HG03280 (cell line): ENCODE data around the gene UBE4A.
A peak's percentile ranks its signal among the peaks of the same experiment; 100 is the strongest.

Experiments used
- ATAC-seq: cut with Tn5 transposase; IDR thresholded peaks from one replicate; pipeline ENCODE4 v1.9.1; 2021; ENCODE audit warnings: mild to moderate bottlenecking, moderate library complexity; ENCODE audit not compliant: unreplicated experiment

Gene UBE4A

GRCh38 chr11:118359295-118359958 lies at the start of gene UBE4A:
Gene UBE4A, plus strand, starts transcription at chr11:118359600. Its CDS starts 5,481 bp downstream, at chr11:118365081.
- peak; percentile 97 for ATAC-seq

DNA sequence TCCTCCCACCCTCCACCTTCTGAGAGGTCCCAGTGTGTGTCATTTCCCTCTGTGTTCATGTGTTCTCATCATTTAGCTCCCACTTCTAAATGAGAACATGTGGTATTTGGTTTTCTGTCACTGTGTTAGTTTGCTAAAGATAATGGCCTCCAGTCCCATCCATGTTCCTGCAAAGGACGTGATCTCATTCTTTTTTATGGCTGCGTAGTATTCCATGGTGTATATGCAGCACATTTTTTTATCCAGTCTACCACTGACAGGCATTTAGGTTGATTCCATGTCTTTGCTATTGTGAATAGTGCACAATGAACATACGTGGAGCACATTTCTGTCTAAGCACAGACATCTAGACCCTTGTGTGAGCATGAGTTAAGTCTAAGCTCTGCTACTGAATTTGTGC lies 49.1 kb upstream of the UBE4A start:
- no peak for ATAC-seq

DNA sequence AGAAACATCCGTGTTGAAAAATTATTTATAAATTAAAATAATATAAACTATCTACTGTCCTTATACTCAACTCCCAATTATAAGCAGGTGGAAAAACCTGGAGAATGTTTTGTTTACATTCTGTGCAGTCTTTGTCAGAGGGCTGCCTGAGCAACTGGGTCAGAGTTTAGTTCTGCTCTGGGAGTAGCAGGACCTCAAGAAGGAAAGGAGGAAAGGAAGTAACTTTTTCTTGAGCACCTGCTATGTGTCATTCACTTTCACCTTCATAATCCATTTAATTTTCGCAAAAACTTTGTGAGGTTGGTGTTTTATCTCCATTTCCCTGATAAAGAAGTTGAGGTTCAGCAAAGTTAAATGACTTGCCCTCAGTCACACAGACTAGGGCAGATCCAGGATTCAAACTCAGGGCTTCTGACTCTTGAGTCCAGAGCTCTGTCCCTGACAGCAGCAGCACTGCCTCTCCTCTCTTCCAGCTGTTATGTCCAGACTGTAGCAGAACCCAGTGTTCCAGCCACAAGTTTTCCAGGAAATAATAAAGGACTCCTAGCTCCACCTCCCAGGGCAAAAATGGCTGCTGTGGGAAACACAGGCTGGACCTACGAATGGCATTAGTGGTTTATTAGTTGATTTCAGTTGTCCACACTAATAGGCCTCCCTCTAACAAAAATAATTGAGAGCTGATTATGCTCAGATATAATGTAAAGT lies 48.5 kb upstream of the UBE4A start:
- ATAC-seq = no peak

- no peak for ATAC-seq
Observed at GRCh38 chr11:118311518-118311917, 47.9 kb upstream of the UBE4A start.

- no peak for ATAC-seq
Observed at GRCh38 chr11:118312328-118312727, 47.1 kb upstream of the UBE4A start.

DNA sequence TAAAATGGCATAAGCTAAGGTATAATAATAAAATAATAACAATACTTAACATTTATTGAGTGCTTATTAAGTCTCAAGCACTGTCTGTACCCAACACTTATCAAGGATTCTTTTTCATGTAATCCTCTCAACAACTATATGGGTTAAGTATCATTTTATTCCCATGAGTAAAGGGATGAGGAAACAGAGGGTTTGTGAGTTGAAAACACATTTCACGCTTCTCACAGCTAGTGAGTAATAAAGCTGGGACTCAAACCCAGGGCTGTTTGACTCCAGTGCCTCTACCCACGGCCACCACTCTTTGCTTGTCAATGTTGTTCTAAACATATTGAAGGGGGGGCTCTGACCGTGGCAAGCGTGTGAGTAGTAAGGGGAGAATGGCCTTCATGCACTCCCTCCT lies 46.2 kb upstream of the UBE4A start:
- no peak for ATAC-seq

GRCh38 chr11:118314988-118315411 lies 44.4 kb upstream of the UBE4A start:
- ATAC-seq = no peak

DNA sequence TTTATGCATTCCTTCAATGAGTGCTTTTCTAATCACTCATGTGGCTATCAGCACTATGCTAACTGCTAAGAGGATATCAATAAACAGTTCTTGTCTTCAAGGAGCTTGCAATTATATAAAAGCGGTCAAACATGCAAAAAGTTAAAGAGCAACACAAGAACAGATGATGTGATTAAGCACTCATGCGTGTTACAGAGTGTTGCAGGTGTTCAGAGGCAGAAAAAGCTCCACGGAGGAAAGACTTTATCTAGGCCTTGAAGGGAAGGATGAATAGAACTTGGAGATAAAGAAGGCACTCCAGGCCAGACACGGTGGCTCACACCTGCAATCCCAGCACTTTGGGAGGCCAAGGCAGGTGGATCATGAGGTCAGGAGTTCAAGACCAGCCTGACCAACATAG lies 41.3 kb upstream of the UBE4A start:
- no peak for ATAC-seq

DNA sequence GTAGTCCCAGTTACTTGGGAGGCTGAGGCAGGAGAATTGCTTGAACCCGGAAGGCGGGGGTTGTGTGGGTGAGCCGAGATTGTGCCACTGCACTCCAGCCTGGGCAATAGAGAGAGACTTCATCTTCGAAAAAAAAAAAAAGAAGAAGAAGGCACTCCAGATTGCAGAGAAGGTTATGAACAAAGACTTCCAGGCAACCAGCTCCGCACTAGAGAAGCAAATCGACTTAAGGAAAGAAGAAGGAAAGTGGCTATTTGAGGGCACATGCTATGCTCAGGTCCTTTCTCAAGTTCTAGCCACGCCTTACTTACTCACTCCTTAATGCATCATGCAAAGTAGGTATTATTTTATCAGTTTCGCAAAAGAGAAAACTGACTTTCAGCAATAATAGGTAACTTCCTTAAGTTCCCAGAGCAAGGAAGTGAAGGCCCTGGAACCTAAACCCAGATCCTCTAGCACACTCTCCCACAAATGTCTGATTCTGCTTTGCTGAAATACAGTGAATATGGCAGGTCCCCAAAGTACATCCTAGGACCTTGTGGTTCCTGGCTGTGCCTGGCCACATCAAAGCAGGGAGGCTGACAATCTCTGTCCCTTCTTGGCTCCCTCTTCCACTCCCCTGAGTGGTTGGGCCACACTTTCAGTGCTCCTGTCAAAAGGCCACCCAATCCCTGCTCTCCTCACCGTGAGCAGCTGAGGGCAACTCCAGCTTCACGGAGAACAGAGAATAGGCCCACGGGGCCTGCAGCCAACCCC lies 40.6 kb upstream of the UBE4A start:
- ATAC-seq = no peak

DNA sequence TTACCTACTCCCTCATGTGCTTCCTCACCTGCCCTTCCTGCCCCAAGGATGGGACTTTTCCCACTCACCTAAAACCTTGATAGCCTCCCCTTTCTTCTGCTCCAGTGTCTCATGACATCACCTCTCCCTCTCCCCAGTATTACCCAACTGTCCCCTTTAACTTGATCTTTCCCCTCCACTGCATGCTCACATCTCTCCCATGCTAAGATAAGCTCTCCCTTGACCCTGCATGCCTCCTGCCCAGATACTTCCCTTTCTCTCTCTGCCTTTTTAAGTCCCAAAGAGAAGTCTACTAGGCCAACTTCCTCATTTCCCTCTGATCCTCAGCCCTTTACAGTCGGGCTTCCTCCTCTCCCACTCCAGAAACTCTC lies 40.1 kb upstream of the UBE4A start:
- ATAC-seq = no peak

DNA sequence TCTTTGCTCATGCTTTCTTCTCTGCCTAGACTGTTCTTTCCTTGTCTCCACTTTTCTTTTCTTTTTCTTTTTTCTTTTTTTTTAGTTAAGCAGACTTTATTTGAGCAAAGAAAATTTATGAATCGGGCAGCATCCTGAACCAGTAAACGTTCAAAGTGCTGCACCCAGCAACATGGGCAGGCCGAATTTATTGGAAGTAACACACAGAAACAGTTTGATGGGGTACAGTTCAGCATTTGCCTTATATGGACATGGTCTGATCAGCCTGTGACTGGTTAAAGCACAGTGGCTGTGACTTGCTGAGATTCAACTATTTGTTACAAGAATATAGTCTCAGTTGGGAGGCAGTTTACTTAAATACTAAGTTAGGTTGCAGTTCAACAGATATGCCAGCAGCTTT lies 38.9 kb upstream of the UBE4A start:
- no peak for ATAC-seq

DNA sequence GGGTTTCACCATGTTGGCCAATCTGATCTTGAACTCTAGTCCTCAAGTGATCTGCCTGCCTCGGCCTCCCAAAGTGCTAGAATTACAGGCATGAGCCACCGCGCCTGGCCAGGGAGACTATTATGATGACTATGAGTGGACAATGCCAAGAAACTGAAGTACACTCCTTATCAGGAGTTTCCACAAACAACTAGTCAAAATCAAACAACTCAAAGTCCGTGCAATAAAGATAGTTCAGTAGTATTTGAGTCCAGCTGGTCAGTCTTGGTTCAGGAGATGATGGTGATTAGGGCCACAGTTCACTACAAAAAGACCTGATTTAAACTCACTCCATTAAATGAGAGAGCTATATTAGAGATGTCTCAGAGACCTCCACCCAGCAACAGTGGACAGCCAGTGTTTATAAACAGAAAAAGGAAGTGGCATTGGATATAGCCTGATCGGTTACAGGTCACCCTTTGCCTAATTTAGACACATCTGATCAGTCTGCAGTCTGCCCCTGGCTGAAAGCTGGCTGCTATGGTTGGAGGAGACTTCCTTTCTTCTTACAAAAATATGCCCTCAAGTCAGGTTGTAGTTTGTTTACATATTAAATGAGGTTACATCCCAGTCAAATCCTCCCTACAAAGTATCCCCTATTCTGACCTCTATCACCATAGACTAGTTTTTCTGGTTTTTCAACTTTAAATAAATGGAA lies 37.9 kb upstream of the UBE4A start:
- ATAC-seq = no peak

- no peak for ATAC-seq
Observed at GRCh38 chr11:118322721-118323120, 36.7 kb upstream of the UBE4A start.

DNA sequence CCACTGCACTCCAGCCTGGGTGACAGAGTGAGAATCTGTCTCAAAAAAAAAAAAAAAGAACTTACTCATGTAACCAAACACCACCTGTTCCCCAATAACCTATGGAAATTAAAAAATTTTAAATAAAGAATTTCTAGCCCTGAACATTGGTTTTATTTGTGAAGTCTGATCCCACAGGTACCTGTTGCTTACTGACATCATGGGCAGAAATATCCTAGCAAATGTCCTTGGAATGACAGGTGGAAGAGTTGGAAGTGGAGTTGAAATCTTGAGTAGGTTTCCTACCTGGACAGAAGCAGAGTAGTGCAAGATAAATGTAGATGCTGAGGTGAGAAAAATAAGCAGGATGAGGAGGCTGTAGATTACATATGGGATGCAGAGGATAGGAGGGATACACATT lies 34.1 kb upstream of the UBE4A start:
- no peak for ATAC-seq

- no peak for ATAC-seq
Observed at GRCh38 chr11:118328745-118329144, 30.7 kb upstream of the UBE4A start.

GRCh38 chr11:118334745-118335144 lies 24.7 kb upstream of the UBE4A start:
- ATAC-seq = no peak

DNA sequence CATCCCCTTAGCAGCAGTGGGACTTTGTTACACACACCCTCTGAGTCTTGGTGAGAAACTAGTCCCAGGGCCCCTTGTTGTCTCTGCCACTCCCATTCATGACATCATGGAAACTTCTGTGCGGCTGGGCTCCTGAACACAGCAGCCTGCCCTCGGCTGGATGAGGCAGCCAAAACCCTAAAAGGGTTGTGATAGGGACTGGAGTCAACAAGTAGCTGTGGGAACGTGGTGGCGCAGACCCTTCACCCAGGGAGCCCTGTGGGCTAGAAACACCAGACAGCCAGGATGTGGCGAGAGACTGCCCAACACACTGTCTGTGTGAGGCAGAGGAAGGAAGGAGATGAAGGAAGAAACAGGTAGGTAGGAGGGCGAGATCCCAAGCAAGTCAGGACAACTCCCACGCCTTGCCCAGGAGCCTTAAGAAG lies 20.8 kb upstream of the UBE4A start:
- no peak for ATAC-seq

DNA sequence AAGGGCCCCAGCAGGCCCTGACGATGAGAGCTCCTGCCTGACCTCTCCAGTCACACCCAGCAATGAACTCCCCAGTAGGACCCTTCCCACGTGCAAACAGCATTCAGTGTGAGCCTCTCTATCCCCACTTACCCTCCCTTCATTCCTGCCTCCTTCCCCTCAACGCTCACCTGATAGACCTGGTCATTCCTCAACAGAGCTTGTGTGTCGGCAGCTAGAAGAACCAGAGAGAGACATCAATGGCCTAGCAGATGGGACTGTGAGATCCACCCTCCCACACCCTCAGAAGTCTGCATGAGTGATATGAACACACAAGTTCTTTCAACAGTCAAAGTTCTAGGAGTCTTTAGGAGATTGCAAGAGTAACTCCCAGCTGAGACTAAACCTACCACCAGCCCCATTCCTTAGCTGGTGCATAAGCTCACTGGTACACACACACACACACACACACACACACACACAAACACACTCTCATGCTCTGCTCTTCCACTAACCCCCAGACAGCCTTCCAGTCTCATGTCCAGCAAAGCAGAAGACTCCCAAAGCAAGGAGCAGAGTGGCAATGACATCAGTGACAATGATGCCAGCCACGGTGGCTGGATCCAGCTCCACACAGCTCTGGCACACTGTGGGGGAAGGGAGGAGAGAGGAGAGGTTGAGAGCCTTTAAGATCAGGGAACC lies 20.0 kb upstream of the UBE4A start:
- no peak for ATAC-seq

GRCh38 chr11:118340449-118340848 lies 19.0 kb upstream of the UBE4A start:
- no peak for ATAC-seq

DNA sequence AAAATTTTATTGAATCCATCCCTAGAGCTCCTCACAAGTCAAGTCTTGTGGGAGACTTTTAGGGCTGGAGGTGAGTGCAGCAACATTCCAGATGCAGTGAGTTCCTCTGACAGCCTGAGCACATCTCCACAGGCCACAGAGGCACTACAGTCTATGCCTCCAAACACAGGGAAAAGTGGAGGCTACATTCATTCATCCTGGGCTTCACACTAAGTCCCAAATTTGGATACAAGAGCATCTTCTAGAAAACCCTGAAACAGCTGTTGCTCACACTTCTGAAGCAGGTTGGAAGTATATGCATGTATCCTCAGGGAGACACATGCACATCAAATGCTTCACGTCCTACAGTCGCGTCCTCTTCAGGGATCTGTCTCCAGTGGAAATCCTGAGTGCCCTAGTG lies 18.1 kb upstream of the UBE4A start:
- ATAC-seq = no peak
